Karpas-422 (cell line): Measurements from ENCODE around the gene HECW1. TPM values are rescaled to one million over a fixed set of nuclear protein-coding genes. Genes with fewer than 3 reads are reported as not detected.

ENCODE experiments used
- DNase-seq: peaks from one replicate; pipeline ENCODE4 v3.0.0-alpha.2; 2015
- H2AFZ ChIP-seq: fragments of 200-600 bp; sonication (generic); 2 replicates; pipeline ENCODE4 v1.6.1; 2014; ENCODE audit warnings: antibody characterized with exemption, low read length, mixed read lengths
- H3K27ac ChIP-seq: fragments of 200-600 bp; sonication (generic); 2 replicates; pipeline ENCODE4 v1.5.1; 2014; ENCODE audit warnings: mild to moderate bottlenecking, low read length, moderate library complexity
- H3K27me3 ChIP-seq: fragments of 200-600 bp; sonication (generic); 2 replicates; pipeline ENCODE4 v1.6.1; 2014; ENCODE audit warnings: low read length, mixed read lengths
- H3K36me3 ChIP-seq: fragments of 200-600 bp; sonication (generic); 2 replicates; pipeline ENCODE4 v1.6.1; 2014; ENCODE audit warnings: low read length, mixed read lengths; ENCODE audit not compliant: insufficient read depth
- H3K4me1 ChIP-seq: fragments of 200-600 bp; sonication (generic); 2 replicates; pipeline ENCODE4 v1.6.1; 2014; ENCODE audit warnings: mild to moderate bottlenecking, low read length, mixed read lengths
- H3K4me2 ChIP-seq: fragments of 200-600 bp; sonication (generic); 2 replicates; pipeline ENCODE4 v1.6.1; 2014; ENCODE audit warnings: low read length, low read depth, mild to moderate bottlenecking; ENCODE audit not compliant: poor library complexity, severe bottlenecking
- H3K4me3 ChIP-seq: fragments of 200-600 bp; sonication (generic); 2 replicates; pipeline ENCODE4 v1.5.1; 2014; ENCODE audit warnings: mild to moderate bottlenecking, antibody characterized with exemption, low read length, mixed read lengths
- H3K79me2 ChIP-seq: fragments of 200-600 bp; sonication (generic); 2 replicates; pipeline ENCODE4 v1.6.1; 2014; ENCODE audit warnings: mild to moderate bottlenecking, low read length, mixed read lengths
- H3K9ac ChIP-seq: fragments of 200-600 bp; sonication (generic); 2 replicates; pipeline ENCODE4 v1.6.0; 2014; ENCODE audit warnings: low read length
- H3K9me2 ChIP-seq: fragments of 200-600 bp; sonication (generic), shearing (Covaris generic); replicated peaks from 2 replicates; pipeline ENCODE4 v1.6.0; 2014; ENCODE audit warnings: mild to moderate bottlenecking, low read length, moderate library complexity; ENCODE audit not compliant: insufficient read depth
- H3K9me3 ChIP-seq: fragments of 300-700, 200-600 bp; sonication (generic); 2 replicates; pipeline ENCODE4 v1.6.1; 2014; ENCODE audit warnings: low read length, mixed read lengths
- H4K20me1 ChIP-seq: fragments of 200-600 bp; sonication (generic); 2 replicates; pipeline ENCODE4 v1.6.1; 2014; ENCODE audit warnings: mild to moderate bottlenecking, antibody characterized with exemption, low read length, low read depth; ENCODE audit not compliant: insufficient read depth
- total RNA-seq: library from RNA; depleted of rRNA; stranded (reverse); fragments of >200 nt; shearing (Covaris generic); gene quantifications from 2 replicates; pipeline ENCODE4 v1.2.3, GENCODE V29; 2014; ENCODE audit warnings: low replicate concordance

Gene HECW1
- total RNA-seq, 1 experiment from 2014 or later, result not detected

- H3K79me2 ChIP-seq, result no peaks in the 10 kb centered on the region
- H3K4me1 ChIP-seq, result no peaks in the 10 kb centered on the region
Measured at GRCh38 chr7:43520201-43520600, 407.8 kb downstream of the HECW1 start.

GRCh38 chr7:43522406-43523156 is 410.1 kb downstream of the HECW1 start:
- Histone ChIP-seq H3K27me3 (no peaks in the 10 kb centered on the region), H3K79me2 (no peaks in the 10 kb centered on the region), H4K20me1 (no peaks in the 10 kb centered on the region), H3K36me3 (no peaks in the 10 kb centered on the region), H3K4me2 (no peak overlapping the region), H3K4me3 (no peak overlapping the region), H3K9me2 (no peaks in the 10 kb centered on the region), H3K4me1 (no peaks in the 10 kb centered on the region), H3K27ac (no peak overlapping the region), H3K9ac (no peak overlapping the region), H3K9me3 (no peaks in the 10 kb centered on the region), H2AFZ (no peak overlapping the region)
- no peak for DNase-seq

More at GRCh38 chr7:43520201-43520600, 407.8 kb downstream of the HECW1 start:
- no peak overlapping the region for H3K4me2 ChIP-seq
- H3K27ac ChIP-seq, result no peak overlapping the region
- H3K27me3 ChIP-seq, result no peaks in the 10 kb centered on the region
- H3K9me3 ChIP-seq, result no peaks in the 10 kb centered on the region
- no peak for DNase-seq
- no peak overlapping the region for H3K4me3 ChIP-seq
- no peak overlapping the region for H3K9ac ChIP-seq
- H2AFZ ChIP-seq, result no peak overlapping the region
- no peaks in the 10 kb centered on the region for H4K20me1 ChIP-seq
- H3K9me2 ChIP-seq, result no peaks in the 10 kb centered on the region
- no peaks in the 10 kb centered on the region for H3K36me3 ChIP-seq

- Histone ChIP-seq H2AFZ (no peak overlapping the region), H3K9ac (no peak overlapping the region), H3K36me3 (no peaks in the 10 kb centered on the region), H3K79me2 (no peaks in the 10 kb centered on the region), H4K20me1 (no peaks in the 10 kb centered on the region), H3K27ac (no peak overlapping the region), H3K9me2 (no peaks in the 10 kb centered on the region), H3K4me2 (no peak overlapping the region), H3K4me3 (no peak overlapping the region), H3K9me3 (no peaks in the 10 kb centered on the region), H3K27me3 (no peaks in the 10 kb centered on the region; the same call in 1 of the 2 replicates), H3K4me1 (no peaks in the 10 kb centered on the region)
- DNase-seq, result no peak
Measured at GRCh38 chr7:43528576-43529354, 416.3 kb downstream of the HECW1 start.

GRCh38 chr7:43530553-43531410 is 418.3 kb downstream of the HECW1 start:
- Histone ChIP-seq H3K4me1 (no peaks in the 10 kb centered on the region), H3K4me2 (no peak overlapping the region), H3K27ac (no peak overlapping the region), H3K9me2 (no peaks in the 10 kb centered on the region), H2AFZ (no peak overlapping the region), H3K9ac (no peak overlapping the region), H4K20me1 (no peaks in the 10 kb centered on the region), H3K36me3 (no peaks in the 10 kb centered on the region), H3K4me3 (no peak overlapping the region), H3K27me3 (no peaks in the 10 kb centered on the region; the same call in 1 of the 2 replicates), H3K9me3 (no peaks in the 10 kb centered on the region), H3K79me2 (no peaks in the 10 kb centered on the region)
- DNase-seq, result no peak

GRCh38 chr7:43531700-43532099 is 419.3 kb downstream of the HECW1 start:
- Histone ChIP-seq H3K9ac (no peak overlapping the region), H2AFZ (no peak overlapping the region), H3K4me2 (no peak overlapping the region), H3K4me3 (no peak overlapping the region), H3K4me1 (no peaks in the 10 kb centered on the region), H3K36me3 (no peaks in the 10 kb centered on the region), H3K9me3 (no peaks in the 10 kb centered on the region), H3K79me2 (no peaks in the 10 kb centered on the region), H3K9me2 (no peaks in the 10 kb centered on the region), H3K27ac (no peak overlapping the region), H3K27me3 (no peaks in the 10 kb centered on the region; the same call in 1 of the 2 replicates), H4K20me1 (no peaks in the 10 kb centered on the region)
- DNase-seq, result no peak

GRCh38 chr7:43533801-43534479 is 421.5 kb downstream of the HECW1 start:
- Histone ChIP-seq H3K4me3 (no peak overlapping the region), H3K36me3 (no peaks in the 10 kb centered on the region), H2AFZ (no peak overlapping the region), H3K4me1 (no peaks in the 10 kb centered on the region), H4K20me1 (no peaks in the 10 kb centered on the region), H3K27me3 (no peaks in the 10 kb centered on the region), H3K9ac (no peak overlapping the region), H3K4me2 (no peak overlapping the region), H3K9me2 (no peaks in the 10 kb centered on the region), H3K27ac (no peak overlapping the region), H3K9me3 (no peaks in the 10 kb centered on the region), H3K79me2 (no peaks in the 10 kb centered on the region)
- no peak for DNase-seq

GRCh38 chr7:43535031-43535451 is 422.6 kb downstream of the HECW1 start:
- Histone ChIP-seq H3K4me3 (no peak overlapping the region), H3K79me2 (no peaks in the 10 kb centered on the region), H3K9me3 (no peaks in the 10 kb centered on the region), H3K4me2 (no peak overlapping the region), H3K27me3 (no peaks in the 10 kb centered on the region), H3K9ac (no peak overlapping the region), H3K36me3 (no peaks in the 10 kb centered on the region), H3K27ac (no peak overlapping the region), H3K4me1 (no peaks in the 10 kb centered on the region), H3K9me2 (no peaks in the 10 kb centered on the region), H2AFZ (no peak overlapping the region), H4K20me1 (no peaks in the 10 kb centered on the region)
- DNase-seq, result no peak
